COLO829 (cell line): ENCODE measurements around the gene COX4I2.
"Not testable (repeated sequence)": the region's sequence is repeated elsewhere in the genome, so short reads cannot be mapped to it uniquely, and the experiment has no call there.

Experiments used
- DNase-seq: peaks from one replicate; pipeline ENCODE4 v3.0.0; 2012; ENCODE audit warnings: low spot score

Gene COX4I2

GRCh38 chr20:31607640-31608250 is 30.0 kb upstream of the COX4I2 start:
- DNase-seq = no peak

GRCh38 chr20:31608251-31608945 is 29.3 kb upstream of the COX4I2 start:
- peak; percentile 69 for DNase-seq

GRCh38 chr20:31612271-31612640 is 25.5 kb upstream of the COX4I2 start:
- not testable (repeated sequence) for DNase-seq

GRCh38 chr20:31615416-31615815 is 22.3 kb upstream of the COX4I2 start:
- DNase-seq = no peak

DNA sequence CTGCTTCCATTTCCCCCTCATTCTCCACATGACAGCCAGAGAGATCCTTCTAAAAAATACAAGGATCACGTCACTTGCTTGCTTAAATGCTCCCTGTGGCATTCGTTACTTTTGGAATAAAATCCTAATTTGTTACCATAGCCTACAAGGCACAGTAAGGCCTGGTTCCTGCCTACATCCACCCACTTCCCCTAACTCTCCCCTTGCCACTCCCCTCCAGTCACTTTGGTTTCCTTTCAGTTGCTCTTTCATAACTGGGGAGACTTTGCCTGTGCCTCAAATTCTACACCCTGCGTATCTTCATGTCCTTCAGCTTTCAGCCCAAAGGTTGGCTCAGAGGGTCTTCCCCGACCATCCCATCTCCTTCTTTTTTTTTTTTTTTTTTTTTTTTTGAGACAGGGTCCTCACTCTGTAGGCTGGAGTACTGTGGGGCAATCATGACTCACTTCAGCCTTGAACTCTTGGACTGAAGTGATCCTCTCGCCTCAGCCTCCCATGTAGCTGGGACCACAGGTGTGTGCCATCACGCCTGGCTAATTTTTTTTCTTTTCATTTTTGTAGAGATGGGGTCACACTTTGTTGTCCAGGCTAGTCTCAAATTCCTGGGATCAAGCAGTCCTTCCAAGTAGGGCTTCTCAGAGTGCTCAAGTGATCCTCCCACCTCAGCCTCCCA is 20.1 kb upstream of the COX4I2 start:
- DNase-seq = no peak

DNA sequence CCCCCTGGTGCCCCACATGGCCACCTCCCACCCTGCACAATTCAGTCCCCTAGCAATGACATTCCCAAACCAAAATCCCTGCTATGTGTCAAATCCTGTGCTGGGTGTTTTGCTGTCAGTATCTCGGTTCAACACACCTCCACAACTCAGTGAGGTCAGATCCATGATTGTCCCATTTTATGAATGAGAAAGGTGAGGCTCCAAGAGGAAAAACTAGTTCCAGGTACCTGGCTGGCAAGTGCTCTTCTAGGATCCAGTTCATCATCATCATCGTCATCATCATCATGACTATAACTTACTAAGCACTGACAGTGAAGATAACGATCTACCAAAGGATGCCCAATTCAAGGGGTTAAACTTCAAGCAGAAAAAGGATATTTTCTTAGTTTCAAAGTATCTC is 17.5 kb upstream of the COX4I2 start:
- DNase-seq = no peak

DNA sequence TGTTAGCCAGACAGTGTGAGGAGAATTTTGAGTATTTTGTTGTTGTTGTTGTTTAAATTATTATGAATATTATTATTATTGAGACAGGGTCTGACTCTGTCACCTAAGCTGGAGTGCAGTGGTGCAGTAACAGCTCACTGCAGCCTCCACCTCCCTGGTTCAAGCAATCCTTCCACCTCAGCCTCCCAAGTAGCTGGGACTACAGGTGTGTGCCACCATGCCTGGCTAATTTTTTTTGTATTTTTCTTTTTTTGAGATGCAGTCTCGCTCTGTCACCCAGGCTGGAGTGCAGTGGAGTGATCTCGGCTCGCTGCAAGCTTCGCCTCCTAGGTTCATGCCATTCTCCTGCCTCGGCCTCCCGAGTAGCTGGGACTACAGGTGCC is 14.6 kb upstream of the COX4I2 start:
- not testable (repeated sequence) for DNase-seq

DNA sequence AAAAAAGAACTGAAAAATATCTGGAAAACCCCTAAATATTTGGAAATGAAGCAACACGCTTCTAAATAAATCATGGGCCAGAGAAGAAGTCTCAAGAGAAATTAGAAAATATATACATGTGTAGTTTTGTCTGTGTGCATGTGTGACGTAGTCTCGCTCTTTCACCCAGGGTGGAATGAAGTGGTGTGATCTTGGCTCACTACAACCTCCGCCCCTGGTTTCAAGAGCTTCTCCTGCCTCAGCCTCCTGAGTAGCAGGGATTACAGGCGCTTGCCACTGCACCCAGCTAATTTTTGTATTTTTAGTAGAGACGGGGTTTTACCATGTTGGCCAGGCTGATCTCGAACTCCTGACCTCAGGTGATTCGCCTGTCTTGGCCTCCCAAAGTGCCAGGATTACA is 11.2 kb upstream of the COX4I2 start:
- DNase-seq = not testable (repeated sequence)

GRCh38 chr20:31628057-31628456 is 9.7 kb upstream of the COX4I2 start:
- DNase-seq = not testable (repeated sequence)

DNA sequence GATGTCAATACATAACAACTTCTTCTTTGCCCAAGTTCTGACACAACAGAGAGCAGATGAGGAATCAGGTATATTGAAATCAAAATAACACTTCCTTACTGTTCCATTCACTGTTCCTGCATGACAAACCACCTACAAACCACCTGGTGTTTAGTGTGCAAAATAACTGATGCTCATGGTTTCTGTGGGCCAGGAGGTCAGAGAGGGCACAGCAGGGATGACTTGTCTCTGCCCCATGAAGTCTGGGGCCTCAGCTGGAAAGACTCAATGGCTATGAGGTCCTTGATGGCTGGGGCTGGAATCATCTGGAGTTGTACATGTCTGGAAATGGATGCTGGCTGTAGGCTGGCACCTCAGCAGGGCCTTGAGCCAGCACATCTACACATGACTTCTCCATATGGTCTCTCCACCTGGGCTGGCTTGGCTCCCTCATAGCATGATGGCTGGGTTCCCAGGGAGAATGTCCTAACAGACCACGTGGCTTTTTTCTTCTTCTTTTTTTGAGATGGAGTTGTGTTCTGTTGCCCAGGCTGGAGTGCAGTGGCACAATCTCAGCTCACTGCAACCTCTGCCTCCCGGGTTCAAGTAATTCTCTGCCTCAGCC is 7.4 kb upstream of the COX4I2 start:
- DNase-seq = no peak

- DNase-seq = no peak
Measured at GRCh38 chr20:31632548-31633338, 5.0 kb upstream of the COX4I2 start.

DNA sequence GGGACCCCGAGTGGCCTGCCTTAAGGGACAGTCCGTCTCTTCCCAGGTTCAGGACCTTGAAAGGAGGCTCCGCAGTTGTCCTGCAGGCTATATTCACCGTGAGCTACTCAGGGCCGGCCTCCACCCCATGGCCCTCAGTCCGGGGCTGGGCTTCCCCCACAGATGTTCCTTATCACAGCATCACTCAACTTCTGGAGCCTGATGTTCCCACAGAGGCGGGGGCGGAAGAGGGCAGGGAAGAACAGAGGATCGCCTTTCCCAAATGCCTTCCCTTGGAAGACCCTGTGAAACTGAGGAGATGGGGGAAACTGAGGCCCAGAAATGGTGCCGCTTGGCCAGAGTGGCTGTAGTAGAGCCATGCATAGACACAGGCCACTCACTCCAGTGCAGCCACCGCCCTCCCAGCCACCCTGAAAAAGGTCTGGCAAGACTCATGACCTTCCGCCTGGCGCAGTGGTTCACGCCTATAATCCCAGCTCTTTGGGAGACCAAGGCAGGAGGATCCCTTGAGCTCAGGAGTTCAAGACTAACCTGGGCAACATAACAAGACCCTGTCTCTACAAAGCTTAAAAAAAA is 4.3 kb upstream of the COX4I2 start:
- DNase-seq = no peak

DNA sequence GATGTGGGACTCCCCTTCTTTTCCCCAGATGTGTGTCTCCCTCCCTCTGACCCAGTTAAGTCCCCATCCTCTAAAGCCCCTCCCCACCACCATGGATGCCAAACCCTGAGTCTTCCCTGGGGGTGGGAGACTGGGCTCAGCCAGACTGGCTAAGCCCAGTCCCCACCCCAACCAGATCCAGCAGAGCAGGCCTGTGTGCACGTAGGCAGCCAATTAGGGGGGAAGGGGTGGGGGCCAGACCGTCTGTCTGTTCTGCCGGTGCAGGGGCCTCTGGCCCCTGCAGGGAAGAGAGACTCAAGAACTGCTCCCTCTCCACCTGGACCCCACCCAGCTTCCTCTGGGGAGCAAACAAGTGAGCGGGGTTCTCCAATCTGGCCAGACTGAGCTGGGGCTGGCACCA is 605 bp downstream of the COX4I2 start:
- no peak for DNase-seq

DNA sequence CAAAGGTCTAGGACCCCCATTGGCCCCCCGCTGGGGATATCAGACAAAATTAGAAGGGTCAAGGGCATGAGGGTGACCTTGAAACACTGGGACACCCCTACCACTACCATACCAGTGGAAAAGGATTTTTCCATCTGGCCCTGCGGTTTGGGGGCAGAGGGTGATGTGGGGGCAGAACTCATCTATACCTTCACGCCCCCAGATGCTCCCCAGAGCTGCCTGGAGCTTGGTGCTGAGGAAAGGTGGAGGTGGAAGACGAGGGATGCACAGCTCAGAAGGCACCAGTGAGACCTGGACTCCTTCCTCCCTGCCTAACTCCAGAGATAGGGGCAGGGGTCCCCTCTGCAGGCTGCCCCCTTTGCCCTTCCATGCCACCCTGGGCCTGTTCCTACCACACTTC is 1.1 kb downstream of the COX4I2 start:
- no peak for DNase-seq

DNA sequence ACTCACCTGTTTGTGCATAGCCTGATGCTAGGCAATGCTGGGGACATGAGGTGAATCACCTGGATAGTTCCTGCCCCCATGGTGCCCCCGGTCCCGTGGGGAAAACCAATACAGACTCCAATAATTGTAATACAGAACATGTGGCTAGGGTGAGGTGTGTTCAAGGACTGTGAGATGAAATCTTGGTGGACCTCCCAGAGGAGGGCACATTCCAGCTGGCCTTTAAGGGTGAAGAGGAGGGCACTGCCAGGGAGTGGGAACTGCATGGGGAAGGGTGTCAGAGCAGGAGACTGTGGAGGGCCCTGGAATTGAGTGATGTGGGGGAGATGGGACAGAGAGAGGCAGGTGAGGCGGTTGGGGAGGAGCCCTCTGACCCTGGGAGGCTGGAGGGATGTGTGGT is 2.5 kb downstream of the COX4I2 start:
- DNase-seq = no peak

GRCh38 chr20:31641391-31641790 is 3.7 kb downstream of the COX4I2 start:
- no peak for DNase-seq

- DNase-seq = no peak
Measured at GRCh38 chr20:31642837-31643236, 5.1 kb downstream of the COX4I2 start.

- DNase-seq = no peak
Measured at GRCh38 chr20:31643522-31643921, 5.8 kb downstream of the COX4I2 start.

DNA sequence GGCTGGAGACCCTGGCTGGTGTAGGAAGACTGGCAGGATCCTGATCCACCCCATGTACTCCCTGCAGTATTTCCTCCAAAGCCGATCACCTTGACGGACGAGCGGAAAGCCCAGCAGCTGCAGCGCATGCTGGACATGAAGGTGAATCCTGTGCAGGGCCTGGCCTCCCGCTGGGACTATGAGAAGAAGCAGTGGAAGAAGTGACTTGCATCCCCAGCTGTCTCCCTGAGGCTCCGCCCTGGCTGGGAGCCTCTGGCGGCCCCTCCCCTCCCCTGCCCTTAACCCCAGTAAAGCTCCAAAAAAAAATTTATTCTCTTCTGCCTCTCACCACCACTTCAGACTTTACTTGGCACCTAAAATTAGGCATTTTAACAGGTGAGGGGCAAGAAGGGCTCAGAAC is 7.0 kb downstream of the COX4I2 start:
- DNase-seq = no peak

DNA sequence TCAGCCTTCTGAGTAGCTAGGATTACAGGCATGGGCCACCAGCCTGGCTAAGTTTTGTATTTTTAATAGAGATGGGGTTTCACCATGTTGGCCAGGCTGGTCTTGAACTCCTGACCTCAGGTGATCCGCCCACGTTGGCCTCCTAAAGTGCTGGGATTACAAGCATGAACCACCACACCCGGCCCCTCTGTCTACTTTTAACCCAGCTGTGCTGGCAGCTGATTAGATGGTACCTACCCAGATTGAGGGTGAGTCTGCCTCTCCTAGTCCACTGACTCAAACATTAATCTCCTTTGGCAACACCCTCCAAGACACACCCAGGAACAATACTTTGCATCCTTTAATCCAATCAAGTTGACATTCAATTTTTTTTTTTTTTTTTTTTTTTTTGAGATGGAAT is 10.4 kb downstream of the COX4I2 start:
- not testable (repeated sequence) for DNase-seq

DNA sequence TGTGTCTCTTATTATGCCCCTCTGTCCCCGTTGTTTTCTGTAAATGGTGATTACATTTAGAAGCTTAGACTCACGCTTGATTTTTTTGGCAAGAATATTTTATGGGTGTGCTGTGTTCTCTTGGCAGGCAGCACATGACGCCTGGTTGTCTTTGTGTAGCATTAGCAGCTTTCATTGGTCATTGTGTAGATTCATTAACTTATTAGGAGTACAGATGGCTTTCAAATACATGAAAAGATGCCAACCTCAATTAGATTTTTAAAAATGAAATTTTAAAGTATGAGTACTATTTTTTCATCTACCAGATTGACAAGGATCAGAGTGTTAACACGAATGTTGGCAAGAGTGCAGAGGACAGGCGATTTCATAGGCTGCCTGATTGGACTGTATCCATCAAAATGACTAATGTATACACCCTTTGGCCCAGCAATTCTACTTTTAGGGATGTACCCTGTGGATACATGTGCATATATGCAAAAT is 15.2 kb downstream of the COX4I2 start:
- no peak for DNase-seq

DNA sequence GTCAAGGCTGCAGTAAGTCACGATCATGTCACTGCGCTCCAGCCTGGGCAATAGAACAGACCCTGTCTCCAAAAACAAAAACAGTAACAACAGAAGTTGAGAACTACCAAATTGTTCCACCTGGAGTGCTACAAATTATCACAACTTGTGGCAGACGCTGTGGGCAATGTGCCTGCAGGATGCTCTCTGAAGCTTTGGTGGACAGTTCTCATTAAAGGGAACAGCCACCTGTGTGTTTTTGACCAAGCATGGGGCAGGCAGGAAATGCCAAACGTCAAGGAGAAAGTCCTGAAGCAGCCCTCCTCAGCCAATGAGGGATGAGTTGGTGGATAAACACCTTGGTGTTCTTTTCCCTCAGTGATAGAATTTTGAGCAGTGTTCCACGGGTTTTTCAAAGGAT is 15.8 kb downstream of the COX4I2 start:
- no peak for DNase-seq
